ENCODE results near the gene NRF1.
"Not testable (repeated sequence)": the region's sequence is repeated elsewhere in the genome, so short reads cannot be mapped to it uniquely, and the experiment has no call there.

NRF1 gene

GRCh38 chr7:129591868-129592267 lies 19.7 kb upstream of the NRF1 start:
- DNase-seq (ENCODE audit: extremely low read depth, low read depth) = no peak
- TF ChIP-seq, protein P1, sequence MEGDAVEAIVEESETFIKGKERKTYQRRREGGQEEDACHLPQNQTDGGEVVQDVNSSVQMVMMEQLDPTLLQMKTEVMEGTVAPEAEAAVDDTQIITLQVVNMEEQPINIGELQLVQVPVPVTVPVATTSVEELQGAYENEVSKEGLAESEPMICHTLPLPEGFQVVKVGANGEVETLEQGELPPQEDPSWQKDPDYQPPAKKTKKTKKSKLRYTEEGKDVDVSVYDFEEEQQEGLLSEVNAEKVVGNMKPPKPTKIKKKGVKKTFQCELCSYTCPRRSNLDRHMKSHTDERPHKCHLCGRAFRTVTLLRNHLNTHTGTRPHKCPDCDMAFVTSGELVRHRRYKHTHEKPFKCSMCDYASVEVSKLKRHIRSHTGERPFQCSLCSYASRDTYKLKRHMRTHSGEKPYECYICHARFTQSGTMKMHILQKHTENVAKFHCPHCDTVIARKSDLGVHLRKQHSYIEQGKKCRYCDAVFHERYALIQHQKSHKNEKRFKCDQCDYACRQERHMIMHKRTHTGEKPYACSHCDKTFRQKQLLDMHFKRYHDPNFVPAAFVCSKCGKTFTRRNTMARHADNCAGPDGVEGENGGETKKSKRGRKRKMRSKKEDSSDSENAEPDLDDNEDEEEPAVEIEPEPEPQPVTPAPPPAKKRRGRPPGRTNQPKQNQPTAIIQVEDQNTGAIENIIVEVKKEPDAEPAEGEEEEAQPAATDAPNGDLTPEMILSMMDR (IDR thresholded peaks at IDR 0.05; ENCODE audit: low read depth, low read length, missing control alignments) = no peak
- H3K4me3 ChIP-seq (replicated peaks; ENCODE audit: low read depth, low read length) = no peak overlapping the region

GRCh38 chr7:129596386-129596785 lies 15.1 kb upstream of the NRF1 start:
- H3K4me3 ChIP-seq (replicated peaks; ENCODE audit: low read depth, low read length); DNase-seq (ENCODE audit: extremely low read depth, low read depth): not testable (repeated sequence)

- H3K4me3 ChIP-seq (replicated peaks; ENCODE audit: low read depth, low read length) = no peak overlapping the region
- TF ChIP-seq, protein P1 (IDR thresholded peaks at IDR 0.05; ENCODE audit: low read depth, low read length, missing control alignments) = no peak
- DNase-seq (ENCODE audit: extremely low read depth, low read depth) = no peak
Observed at GRCh38 chr7:129597672-129598071, 13.8 kb upstream of the NRF1 start.

DNA sequence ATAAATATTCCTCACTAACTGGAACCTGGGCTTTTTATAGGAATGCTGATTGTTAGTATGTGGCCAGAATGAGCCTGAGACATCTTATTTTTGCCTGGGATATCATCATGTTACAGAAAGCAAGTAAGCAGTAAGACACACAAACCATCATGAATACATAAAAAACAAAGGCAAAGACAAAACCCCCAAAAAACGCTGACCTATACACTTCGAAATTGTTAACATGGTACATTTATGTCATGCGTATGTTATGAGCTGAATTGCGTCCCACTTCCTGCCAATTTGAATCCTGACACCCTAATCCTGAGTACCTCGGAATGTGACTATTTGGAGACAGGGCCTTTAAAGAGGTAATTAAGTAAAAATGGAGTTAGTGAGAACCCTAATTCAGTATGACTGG lies 12.3 kb upstream of the NRF1 start:
- H3K4me3 ChIP-seq (replicated peaks; ENCODE audit: low read depth, low read length) = no peak overlapping the region
- TF ChIP-seq, protein P1 (IDR thresholded peaks at IDR 0.05; ENCODE audit: low read depth, low read length, missing control alignments) = no peak
- DNase-seq (ENCODE audit: extremely low read depth, low read depth) = no peak

GRCh38 chr7:129603594-129603993 lies 7.9 kb upstream of the NRF1 start:
- not testable (repeated sequence) for DNase-seq (ENCODE audit: extremely low read depth, low read depth); H3K4me3 ChIP-seq (replicated peaks; ENCODE audit: low read depth, low read length)

GRCh38 chr7:129604021-129604420 lies 7.5 kb upstream of the NRF1 start:
- DNase-seq (ENCODE audit: extremely low read depth, low read depth); H3K4me3 ChIP-seq (replicated peaks; ENCODE audit: low read depth, low read length): not testable (repeated sequence)

DNA sequence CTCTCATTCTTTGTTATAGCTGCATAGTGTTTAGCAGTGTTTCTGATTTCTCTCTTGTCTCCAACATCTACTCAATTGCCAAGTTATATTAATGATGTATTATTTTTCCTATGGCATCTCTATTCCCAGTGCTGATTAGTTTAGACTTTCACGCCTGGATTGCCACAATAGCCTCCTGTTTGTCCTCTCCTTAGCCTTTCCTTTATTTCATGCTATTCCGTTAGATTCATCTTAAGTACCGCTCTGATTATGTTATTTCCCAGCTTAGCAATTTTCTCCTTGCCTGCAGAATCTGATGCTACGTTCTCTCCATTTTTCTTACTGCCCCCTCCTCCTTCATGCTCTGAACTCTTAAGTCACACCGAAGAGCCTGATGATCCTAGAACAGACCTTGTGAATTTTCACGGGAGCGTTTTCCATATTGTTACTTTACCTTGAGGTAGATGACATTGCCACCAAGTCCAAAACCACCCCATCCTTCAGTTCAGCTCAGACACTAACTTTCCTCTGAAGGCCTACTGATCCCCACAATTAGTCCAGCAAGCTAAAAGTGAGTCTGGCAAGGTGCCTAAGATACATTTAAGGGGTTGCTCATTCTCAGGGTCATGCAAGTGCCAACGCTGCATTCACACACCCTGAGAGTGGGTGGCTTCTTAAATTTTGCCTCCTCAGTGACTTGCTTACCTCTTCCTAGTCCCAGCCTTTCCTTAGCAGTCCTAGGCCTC lies 6.6 kb upstream of the NRF1 start:
- no peak overlapping the region for H3K4me3 ChIP-seq (replicated peaks; ENCODE audit: low read depth, low read length)
- DNase-seq (ENCODE audit: extremely low read depth, low read depth) = no peak
- TF ChIP-seq, protein P1 (IDR thresholded peaks at IDR 0.05; ENCODE audit: low read depth, low read length, missing control alignments) = no peak

DNA sequence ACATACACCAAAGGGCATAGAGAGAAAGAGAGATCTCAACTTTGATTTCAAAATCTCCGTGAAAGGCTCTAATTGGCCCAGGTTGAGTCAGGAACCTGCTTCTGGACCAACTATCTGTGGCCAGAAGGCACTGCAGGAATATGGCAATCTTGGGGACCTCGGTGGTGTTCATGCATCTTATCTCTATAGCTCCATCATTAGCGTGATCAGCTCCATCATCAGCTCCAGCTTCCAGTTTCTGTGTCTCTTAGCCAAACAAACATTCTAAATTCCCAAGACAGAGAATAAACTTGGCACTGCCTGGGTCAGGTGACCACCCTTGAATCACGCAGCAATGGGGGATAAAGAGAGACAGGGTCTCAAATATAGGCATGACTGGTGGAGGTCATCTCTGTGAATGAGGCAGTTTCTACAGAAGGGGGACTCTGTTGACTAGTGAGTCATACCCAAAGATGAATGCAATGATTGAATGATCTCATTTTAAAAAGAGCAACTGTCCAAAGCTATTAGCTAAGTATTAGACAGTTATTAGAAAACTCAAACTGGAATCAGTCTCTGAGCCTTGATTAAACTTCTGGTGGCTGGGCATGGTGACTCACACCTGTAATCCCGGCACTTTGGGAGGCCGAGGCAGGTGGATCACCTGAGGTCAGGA lies 5.4 kb upstream of the NRF1 start:
- TF ChIP-seq, protein P1 (IDR thresholded peaks at IDR 0.05; ENCODE audit: low read depth, low read length, missing control alignments) = no peak
- no peak for DNase-seq (ENCODE audit: extremely low read depth, low read depth)
- no peak overlapping the region for H3K4me3 ChIP-seq (replicated peaks; ENCODE audit: low read depth, low read length)
